ENCODE data around the gene SPTLC2. TPM values are rescaled to one million over a fixed set of nuclear protein-coding genes. Genes with fewer than 3 reads are reported as not detected.

Gene SPTLC2
- total RNA-seq, 1 experiment from 2014 or later = 44.7 TPM

DNA sequence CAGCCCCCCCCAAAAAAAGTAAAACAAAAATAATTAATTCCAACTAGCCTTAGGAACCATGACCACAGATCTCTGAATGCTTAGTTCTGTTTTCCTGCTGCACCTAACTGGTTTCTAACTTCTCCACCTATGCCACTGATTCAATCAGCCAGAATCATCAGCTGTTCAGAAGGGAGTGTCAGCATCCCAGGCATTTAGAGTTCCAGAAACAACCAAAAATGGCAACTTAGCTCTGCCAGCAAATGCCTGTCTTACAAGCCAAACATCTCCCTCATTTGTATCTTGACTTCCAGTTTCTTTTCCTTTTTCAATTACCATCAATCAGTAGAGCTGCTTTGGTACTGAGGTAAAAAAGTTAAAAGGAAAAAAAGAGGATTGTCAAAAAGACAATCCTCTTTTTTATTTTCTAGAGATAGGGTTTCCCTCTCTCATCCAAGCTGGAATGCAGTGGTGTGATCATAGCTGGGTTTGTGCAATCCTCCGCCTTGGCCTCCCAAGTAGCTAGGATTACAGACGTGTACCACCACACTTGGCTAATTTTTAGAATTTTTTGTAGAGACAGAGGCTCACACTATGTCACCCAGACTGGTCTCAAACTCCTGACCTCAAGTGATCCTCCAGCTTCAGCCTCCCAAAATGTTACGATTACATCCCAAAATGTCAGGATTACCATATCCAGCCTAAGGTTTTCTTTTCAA, 72.7 kb downstream of the SPTLC2 start:
- ATAC-seq (no peak), DNase-seq (ENCODE audit: low read depth, low spot score) (no peak)
- no peak for TF ChIP-seq YY1 (IDR thresholded peaks at IDR 0.05; ENCODE audit: extremely low read depth, insufficient replicate concordance, low read depth, low read length)
- TF ChIP-seq CBX3 (IDR thresholded peaks at IDR 0.05; ENCODE audit: low read depth) = no peak
- no peak for TF ChIP-seq ZNF274 (IDR thresholded peaks at IDR 0.05; ENCODE audit: low read depth, low read length)
- TF ChIP-seq ELF1 (IDR thresholded peaks at IDR 0.05; ENCODE audit: borderline replicate concordance, low read depth) = no peak
- TF ChIP-seq, protein P1, sequence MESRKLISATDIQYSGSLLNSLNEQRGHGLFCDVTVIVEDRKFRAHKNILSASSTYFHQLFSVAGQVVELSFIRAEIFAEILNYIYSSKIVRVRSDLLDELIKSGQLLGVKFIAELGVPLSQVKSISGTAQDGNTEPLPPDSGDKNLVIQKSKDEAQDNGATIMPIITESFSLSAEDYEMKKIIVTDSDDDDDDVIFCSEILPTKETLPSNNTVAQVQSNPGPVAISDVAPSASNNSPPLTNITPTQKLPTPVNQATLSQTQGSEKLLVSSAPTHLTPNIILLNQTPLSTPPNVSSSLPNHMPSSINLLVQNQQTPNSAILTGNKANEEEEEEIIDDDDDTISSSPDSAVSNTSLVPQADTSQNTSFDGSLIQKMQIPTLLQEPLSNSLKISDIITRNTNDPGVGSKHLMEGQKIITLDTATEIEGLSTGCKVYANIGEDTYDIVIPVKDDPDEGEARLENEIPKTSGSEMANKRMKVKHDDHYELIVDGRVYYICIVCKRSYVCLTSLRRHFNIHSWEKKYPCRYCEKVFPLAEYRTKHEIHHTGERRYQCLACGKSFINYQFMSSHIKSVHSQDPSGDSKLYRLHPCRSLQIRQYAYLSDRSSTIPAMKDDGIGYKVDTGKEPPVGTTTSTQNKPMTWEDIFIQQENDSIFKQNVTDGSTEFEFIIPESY (IDR thresholded peaks at IDR 0.05; ENCODE audit: extremely low read depth, insufficient replicate concordance, low read length) = no peak
- no peak for TF ChIP-seq ZFX (IDR thresholded peaks at IDR 0.05)
- TF ChIP-seq, protein P2, sequence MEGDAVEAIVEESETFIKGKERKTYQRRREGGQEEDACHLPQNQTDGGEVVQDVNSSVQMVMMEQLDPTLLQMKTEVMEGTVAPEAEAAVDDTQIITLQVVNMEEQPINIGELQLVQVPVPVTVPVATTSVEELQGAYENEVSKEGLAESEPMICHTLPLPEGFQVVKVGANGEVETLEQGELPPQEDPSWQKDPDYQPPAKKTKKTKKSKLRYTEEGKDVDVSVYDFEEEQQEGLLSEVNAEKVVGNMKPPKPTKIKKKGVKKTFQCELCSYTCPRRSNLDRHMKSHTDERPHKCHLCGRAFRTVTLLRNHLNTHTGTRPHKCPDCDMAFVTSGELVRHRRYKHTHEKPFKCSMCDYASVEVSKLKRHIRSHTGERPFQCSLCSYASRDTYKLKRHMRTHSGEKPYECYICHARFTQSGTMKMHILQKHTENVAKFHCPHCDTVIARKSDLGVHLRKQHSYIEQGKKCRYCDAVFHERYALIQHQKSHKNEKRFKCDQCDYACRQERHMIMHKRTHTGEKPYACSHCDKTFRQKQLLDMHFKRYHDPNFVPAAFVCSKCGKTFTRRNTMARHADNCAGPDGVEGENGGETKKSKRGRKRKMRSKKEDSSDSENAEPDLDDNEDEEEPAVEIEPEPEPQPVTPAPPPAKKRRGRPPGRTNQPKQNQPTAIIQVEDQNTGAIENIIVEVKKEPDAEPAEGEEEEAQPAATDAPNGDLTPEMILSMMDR (IDR thresholded peaks at IDR 0.05 in 2 of 3, conservative IDR thresholded peaks at IDR 0.05 in 1 of 3; ENCODE audit: borderline replicate concordance in 1 of 3, insufficient read depth in 1 of 3, low read depth in 2 of 3, low read length in 2 of 3) = no peak
- TF ChIP-seq, protein P3, sequence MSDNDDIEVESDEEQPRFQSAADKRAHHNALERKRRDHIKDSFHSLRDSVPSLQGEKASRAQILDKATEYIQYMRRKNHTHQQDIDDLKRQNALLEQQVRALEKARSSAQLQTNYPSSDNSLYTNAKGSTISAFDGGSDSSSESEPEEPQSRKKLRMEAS (IDR thresholded peaks at IDR 0.05) = no peak
- TF ChIP-seq EZH2phosphoT487 (IDR thresholded peaks at IDR 0.05; ENCODE audit: borderline replicate concordance) = no peak
- TF ChIP-seq POLR2AphosphoS5 (IDR thresholded peaks at IDR 0.05; ENCODE audit: low read depth, low read length) = no peak
- no peak for TF ChIP-seq EZH2 (IDR thresholded peaks at IDR 0.05)
- no peak for TF ChIP-seq TCF7L2 (IDR thresholded peaks at IDR 0.05; ENCODE audit: borderline replicate concordance, extremely low read depth, insufficient read depth, insufficient read length)
- TF ChIP-seq SIN3A (IDR thresholded peaks at IDR 0.05; ENCODE audit: low read depth) = no peak
- TF ChIP-seq, protein P4, sequence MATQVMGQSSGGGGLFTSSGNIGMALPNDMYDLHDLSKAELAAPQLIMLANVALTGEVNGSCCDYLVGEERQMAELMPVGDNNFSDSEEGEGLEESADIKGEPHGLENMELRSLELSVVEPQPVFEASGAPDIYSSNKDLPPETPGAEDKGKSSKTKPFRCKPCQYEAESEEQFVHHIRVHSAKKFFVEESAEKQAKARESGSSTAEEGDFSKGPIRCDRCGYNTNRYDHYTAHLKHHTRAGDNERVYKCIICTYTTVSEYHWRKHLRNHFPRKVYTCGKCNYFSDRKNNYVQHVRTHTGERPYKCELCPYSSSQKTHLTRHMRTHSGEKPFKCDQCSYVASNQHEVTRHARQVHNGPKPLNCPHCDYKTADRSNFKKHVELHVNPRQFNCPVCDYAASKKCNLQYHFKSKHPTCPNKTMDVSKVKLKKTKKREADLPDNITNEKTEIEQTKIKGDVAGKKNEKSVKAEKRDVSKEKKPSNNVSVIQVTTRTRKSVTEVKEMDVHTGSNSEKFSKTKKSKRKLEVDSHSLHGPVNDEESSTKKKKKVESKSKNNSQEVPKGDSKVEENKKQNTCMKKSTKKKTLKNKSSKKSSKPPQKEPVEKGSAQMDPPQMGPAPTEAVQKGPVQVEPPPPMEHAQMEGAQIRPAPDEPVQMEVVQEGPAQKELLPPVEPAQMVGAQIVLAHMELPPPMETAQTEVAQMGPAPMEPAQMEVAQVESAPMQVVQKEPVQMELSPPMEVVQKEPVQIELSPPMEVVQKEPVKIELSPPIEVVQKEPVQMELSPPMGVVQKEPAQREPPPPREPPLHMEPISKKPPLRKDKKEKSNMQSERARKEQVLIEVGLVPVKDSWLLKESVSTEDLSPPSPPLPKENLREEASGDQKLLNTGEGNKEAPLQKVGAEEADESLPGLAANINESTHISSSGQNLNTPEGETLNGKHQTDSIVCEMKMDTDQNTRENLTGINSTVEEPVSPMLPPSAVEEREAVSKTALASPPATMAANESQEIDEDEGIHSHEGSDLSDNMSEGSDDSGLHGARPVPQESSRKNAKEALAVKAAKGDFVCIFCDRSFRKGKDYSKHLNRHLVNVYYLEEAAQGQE (IDR thresholded peaks at IDR 0.05; ENCODE audit: low read depth) = no peak
- no peak for TF ChIP-seq EGR1 (IDR thresholded peaks at IDR 0.05; ENCODE audit: low read depth)
- no peak for TF ChIP-seq JUND (IDR thresholded peaks at IDR 0.05)
- TF ChIP-seq POLR2A (IDR thresholded peaks at IDR 0.05; ENCODE audit: borderline replicate concordance, extremely low read depth, insufficient read depth, insufficient read length) = no peak
- no peak for TF ChIP-seq SRF (IDR thresholded peaks at IDR 0.05; ENCODE audit: low read depth)
- no peak for TF ChIP-seq FOSL1 (IDR thresholded peaks at IDR 0.05; ENCODE audit: low read depth)
- BruUV-seq (replicated peaks) = no TSS peak
- Histone ChIP-seq H3K9ac (ENCODE audit: low read length) (no peak overlapping the region), H3K4me2 (ENCODE audit: low read length) (no peak overlapping the region), H3K9me3 (ENCODE audit: control insufficient read depth in 1 of 2, insufficient read depth in 1 of 2, low read depth in 1 of 2, low read length in 2 of 2) (no peaks in the 10 kb centered on the region), H4K20me1 (ENCODE audit: insufficient read depth) (no peaks in the 10 kb centered on the region), H3K27me3 (ENCODE audit: insufficient read depth, low read length) (no peaks in the 10 kb centered on the region), H3K27ac (ENCODE audit: low read depth, low read length) (no peak overlapping the region), H3K79me2 (ENCODE audit: insufficient read depth, low read length) (no peaks in the 10 kb centered on the region), H2AFZ (ENCODE audit: low read depth, low read length, poor library complexity, severe bottlenecking) (no peak overlapping the region), H3K36me3 (ENCODE audit: control insufficient read depth in 1 of 2, insufficient read depth in 2 of 2, low read length in 2 of 2) (peaks cover 7 to 14% of the 10 kb centered on the region in 2 experiments; a peak in 3 of 4 replicates), H3K4me1 (ENCODE audit: control insufficient read depth in 1 of 2, insufficient read depth in 2 of 2, low read length in 2 of 2) (no peaks in the 10 kb centered on the region), H3K9me2 (ENCODE audit: insufficient read depth) (no peaks in the 10 kb centered on the region), H3K4me3 (replicated peaks in 1 of 2; ENCODE audit: low read depth in 1 of 2, low read length in 2 of 2) (no peak overlapping the region)
- ChIA-PET RAD21 (ENCODE audit: low non-redundant PET in 1 of 2, low total read pairs in 2 of 2, uncharacterized antibody in 2 of 2, unreplicated experiment in 2 of 2) (no interaction called here), CTCF (no interaction called here), POLR2A (no interaction called here)
- intact Hi-C loops (cut with micrococcal nuclease) = no loop called here
